ENCODE measurements around the gene PGGT1B.

Gene PGGT1B

DNA sequence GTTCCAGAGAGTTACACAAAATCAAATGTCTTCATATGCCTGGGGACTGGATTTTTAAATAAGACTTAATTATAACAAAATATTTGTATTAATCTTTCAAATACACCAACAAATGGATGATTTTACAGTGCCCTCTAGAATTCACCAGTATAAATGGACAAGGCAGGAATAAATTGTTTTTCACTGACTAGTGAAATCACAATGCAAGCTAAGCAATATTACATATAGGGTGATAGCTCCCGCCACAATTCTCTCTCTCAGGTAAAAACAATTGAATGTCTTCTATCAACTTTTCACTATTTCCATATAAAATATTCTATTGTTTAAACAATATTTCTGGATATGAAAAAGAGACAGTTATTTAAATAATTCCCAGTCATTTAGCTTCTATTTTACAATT lies 41.8 kb upstream of the PGGT1B start:
- Histone ChIP-seq H2AFZ (ENCODE audit: insufficient read depth, low read length, poor library complexity) (no peak overlapping the region), H3K4me1 (ENCODE audit: control insufficient read depth in 1 of 2, insufficient read depth in 2 of 2, low read length in 2 of 2) (no peaks in the 10 kb centered on the region), H3K18ac (ENCODE audit: low read length) (no peak overlapping the region), H3K27me3 (ENCODE audit: insufficient read depth, low read length) (no peaks in the 10 kb centered on the region), H3K23ac (ENCODE audit: low read length) (no peak overlapping the region), H3K14ac (ENCODE audit: low read length) (no peak overlapping the region), H4K8ac (ENCODE audit: low read depth, low read length) (no peak overlapping the region), H3K4me2 (ENCODE audit: low read length) (no peak overlapping the region), H3K9me3 (ENCODE audit: insufficient read depth, low read depth, low read length) (no peaks in the 10 kb centered on the region), H3K9ac (ENCODE audit: low read length) (no peak overlapping the region), H3K4me3 (ENCODE audit: low read depth, low read length) (no peak overlapping the region), H2BK12ac (ENCODE audit: low read length) (no peak overlapping the region), H3K27ac (ENCODE audit: low read depth, low read length) (no peak overlapping the region), H2BK120ac (ENCODE audit: insufficient read depth, low read length, poor library complexity) (no peak overlapping the region), H3K36me3 (ENCODE audit: control insufficient read depth in 1 of 2, insufficient read depth in 2 of 2, low read length in 2 of 2) (no peaks in the 10 kb centered on the region), H3K79me2 (ENCODE audit: control insufficient read depth, insufficient read depth, low read length, poor library complexity) (no peaks in the 10 kb centered on the region), H3K4ac (ENCODE audit: low read depth, low read length) (no peak overlapping the region), H2AK5ac (ENCODE audit: low read length) (no peak overlapping the region), H2BK5ac (ENCODE audit: low read depth, low read length, poor library complexity) (no peak overlapping the region), H4K91ac (ENCODE audit: low read depth, low read length) (no peak overlapping the region), H4K12ac (ENCODE audit: low read depth, low read length) (no peak overlapping the region), H3K79me1 (ENCODE audit: low read length) (no peaks in the 10 kb centered on the region)
- DNase-seq, result no peak
- no CpG with 5 or more reads among the region's 1 CpG for WGBS (ENCODE audit: extremely low coverage, insufficient coverage, insufficient read length)

DNA sequence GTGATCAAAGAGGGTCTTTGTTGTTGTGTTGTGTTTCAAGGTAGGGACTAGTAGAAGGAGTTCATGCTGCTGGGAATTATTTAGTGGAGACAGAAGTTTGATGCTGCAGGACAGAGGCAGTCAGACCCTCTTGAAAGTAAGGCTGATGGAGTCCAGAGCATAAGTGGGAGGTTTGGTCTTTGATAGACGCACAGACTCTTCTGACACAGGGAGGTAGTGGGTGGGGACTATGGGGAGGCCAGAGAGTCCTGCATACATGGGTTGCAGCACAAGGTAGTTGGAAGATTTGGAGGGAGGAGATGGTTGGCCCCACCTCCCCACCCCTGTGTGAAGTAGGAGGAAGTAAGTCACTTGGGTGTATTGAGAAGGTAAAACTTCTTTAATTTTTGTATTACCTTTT lies 36.1 kb upstream of the PGGT1B start:
- Histone ChIP-seq H3K4me2 (ENCODE audit: low read length) (no peak overlapping the region), H2BK12ac (ENCODE audit: low read length) (no peak overlapping the region), H3K4me3 (ENCODE audit: low read depth, low read length) (no peak overlapping the region), H3K4ac (ENCODE audit: low read depth, low read length) (no peak overlapping the region), H3K9me3 (ENCODE audit: insufficient read depth, low read depth, low read length) (no peaks in the 10 kb centered on the region), H3K36me3 (ENCODE audit: control insufficient read depth in 1 of 2, insufficient read depth in 2 of 2, low read length in 2 of 2) (no peaks in the 10 kb centered on the region), H3K27ac (ENCODE audit: low read depth, low read length) (no peak overlapping the region), H3K9ac (ENCODE audit: low read length) (no peak overlapping the region), H2BK5ac (ENCODE audit: low read depth, low read length, poor library complexity) (no peak overlapping the region), H3K23ac (ENCODE audit: low read length) (peak overlapping the region; percentile 86), H4K12ac (ENCODE audit: low read depth, low read length) (no peak overlapping the region), H2AFZ (ENCODE audit: insufficient read depth, low read length, poor library complexity) (no peak overlapping the region), H2AK5ac (ENCODE audit: low read length) (no peak overlapping the region), H3K79me1 (ENCODE audit: low read length) (no peaks in the 10 kb centered on the region), H4K8ac (ENCODE audit: low read depth, low read length) (no peak overlapping the region), H3K18ac (ENCODE audit: low read length) (no peak overlapping the region), H4K91ac (ENCODE audit: low read depth, low read length) (no peak overlapping the region), H3K14ac (ENCODE audit: low read length) (no peak overlapping the region), H3K27me3 (ENCODE audit: insufficient read depth, low read length) (no peaks in the 10 kb centered on the region), H2BK120ac (ENCODE audit: insufficient read depth, low read length, poor library complexity) (no peak overlapping the region), H3K4me1 (ENCODE audit: control insufficient read depth in 1 of 2, insufficient read depth in 2 of 2, low read length in 2 of 2) (peaks cover 4% of the 10 kb centered on the region in 2 experiments), H3K79me2 (ENCODE audit: control insufficient read depth, insufficient read depth, low read length, poor library complexity) (no peaks in the 10 kb centered on the region)
- DNase-seq, result no peak
- WGBS (ENCODE audit: extremely low coverage, insufficient coverage, insufficient read length), result no CpG with 5 or more reads among the region's 1 CpG

DNA sequence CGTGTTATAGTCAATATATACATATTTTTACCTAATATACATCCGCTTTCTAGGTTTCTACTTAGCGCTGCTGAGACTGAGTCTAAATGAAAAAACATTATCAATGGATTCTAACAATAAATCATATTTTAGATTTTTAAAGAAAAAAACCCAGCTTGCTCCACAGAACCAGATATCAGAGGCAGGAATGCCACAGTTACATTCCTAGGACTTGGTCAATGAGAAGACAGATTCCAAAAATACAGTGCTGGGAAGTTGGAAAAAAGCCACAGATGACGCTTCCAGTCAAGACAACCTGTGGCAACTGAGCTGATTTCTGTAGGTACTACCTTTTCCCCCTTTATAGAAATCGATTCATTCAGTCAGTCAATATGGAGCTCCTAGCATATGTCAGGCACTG lies 34.4 kb upstream of the PGGT1B start:
- no peak overlapping the region for H3K18ac ChIP-seq (ENCODE audit: low read length)
- no peak overlapping the region for H2BK5ac ChIP-seq (ENCODE audit: low read depth, low read length, poor library complexity)
- no peak overlapping the region for H3K4ac ChIP-seq (ENCODE audit: low read depth, low read length)
- no peak overlapping the region for H3K4me3 ChIP-seq (ENCODE audit: low read depth, low read length)
- H3K27me3 ChIP-seq (ENCODE audit: insufficient read depth, low read length), result no peaks in the 10 kb centered on the region
- H2BK120ac ChIP-seq (ENCODE audit: insufficient read depth, low read length, poor library complexity), result no peak overlapping the region
- H2AFZ ChIP-seq (ENCODE audit: insufficient read depth, low read length, poor library complexity), result no peak overlapping the region
- no peak overlapping the region for H3K9ac ChIP-seq (ENCODE audit: low read length)
- no peak overlapping the region for H3K23ac ChIP-seq (ENCODE audit: low read length)
- peaks cover 4% of the 10 kb centered on the region in 2 experiments for H3K4me1 ChIP-seq (ENCODE audit: control insufficient read depth in 1 of 2, insufficient read depth in 2 of 2, low read length in 2 of 2)
- H4K91ac ChIP-seq (ENCODE audit: low read depth, low read length), result no peak overlapping the region
- H3K27ac ChIP-seq (ENCODE audit: low read depth, low read length), result no peak overlapping the region
- H3K36me3 ChIP-seq (ENCODE audit: control insufficient read depth in 1 of 2, insufficient read depth in 2 of 2, low read length in 2 of 2), result no peaks in the 10 kb centered on the region
- H3K9me3 ChIP-seq (ENCODE audit: insufficient read depth, low read depth, low read length), result no peaks in the 10 kb centered on the region
- no peak overlapping the region for H2BK12ac ChIP-seq (ENCODE audit: low read length)
- H3K79me2 ChIP-seq (ENCODE audit: control insufficient read depth, insufficient read depth, low read length, poor library complexity), result no peaks in the 10 kb centered on the region
- H3K14ac ChIP-seq (ENCODE audit: low read length), result no peak overlapping the region
- H3K4me2 ChIP-seq (ENCODE audit: low read length), result no peak overlapping the region
- H4K8ac ChIP-seq (ENCODE audit: low read depth, low read length), result no peak overlapping the region
- no CpG with 5 or more reads among the region's 5 CpGs for WGBS (ENCODE audit: extremely low coverage, insufficient coverage, insufficient read length)
- DNase-seq, result peak; percentile 13 to 76
- no peaks in the 10 kb centered on the region for H3K79me1 ChIP-seq (ENCODE audit: low read length)
- H2AK5ac ChIP-seq (ENCODE audit: low read length), result no peak overlapping the region
- H4K12ac ChIP-seq (ENCODE audit: low read depth, low read length), result no peak overlapping the region

DNA sequence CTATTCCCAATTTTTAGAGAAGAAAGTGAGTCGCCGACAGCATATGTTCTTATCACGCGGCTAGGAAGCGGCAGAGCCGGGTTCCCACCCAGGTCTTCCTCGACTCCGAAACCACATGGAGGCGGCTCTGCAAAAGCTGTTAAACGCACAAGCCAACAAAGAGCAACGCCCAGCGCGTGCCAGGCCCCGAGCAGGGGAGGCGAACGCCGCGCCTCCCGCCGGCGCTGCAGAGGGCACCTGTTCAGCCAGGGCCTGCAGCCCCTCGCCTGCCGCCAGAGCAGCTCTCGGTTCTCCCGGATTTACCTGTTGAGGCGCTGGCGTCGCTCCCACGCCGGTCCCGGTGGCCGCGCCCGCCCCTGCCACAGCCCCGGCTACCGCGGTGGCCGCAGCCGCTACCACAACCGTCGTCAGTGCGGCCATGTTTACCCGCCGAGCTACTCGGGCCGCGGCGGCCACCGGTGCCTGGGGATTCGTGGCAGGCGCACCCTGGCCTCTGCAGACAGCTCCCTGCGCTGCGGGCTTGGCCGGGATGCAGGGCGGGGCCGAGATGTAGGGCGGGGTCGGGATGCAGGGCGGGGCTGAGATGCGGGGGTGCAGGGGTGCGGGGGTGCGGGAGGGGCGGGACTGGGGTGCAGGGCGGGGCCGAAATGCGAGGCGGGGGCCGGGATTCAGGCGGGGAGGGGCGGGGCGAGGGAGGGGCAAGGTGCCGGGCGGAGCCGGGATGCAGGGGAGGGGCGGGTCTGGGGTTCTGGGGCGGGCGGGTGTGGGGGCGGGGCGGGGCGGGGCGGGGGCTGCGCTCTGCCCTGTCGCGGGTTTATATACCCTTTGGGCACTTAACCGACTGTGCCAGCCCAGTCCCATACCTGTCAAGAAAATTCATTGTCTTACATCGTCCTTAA lies 33.7 kb upstream of the PGGT1B start, which contains the start of gene CCDC112:
CCDC112 (minus strand) TSS at position 531 of the 899 bp plus-strand sequence; CDS start at position 420, 111 bp downstream.
- Histone ChIP-seq H3K36me3 (ENCODE audit: control insufficient read depth in 1 of 2, insufficient read depth in 2 of 2, low read length in 2 of 2) (no peaks in the 10 kb centered on the region), H3K14ac (ENCODE audit: low read length) (peak within 1 kb of the TSS; percentile 23), H3K18ac (ENCODE audit: low read length) (no peak within 1 kb of the TSS), H3K4me3 (ENCODE audit: low read depth, low read length) (peak within 1 kb of the TSS; percentile 88), H3K4me1 (ENCODE audit: control insufficient read depth in 1 of 2, insufficient read depth in 2 of 2, low read length in 2 of 2) (peaks cover 4% of the 10 kb centered on the region in 2 experiments), H2AFZ (ENCODE audit: insufficient read depth, low read length, poor library complexity) (peak within 1 kb of the TSS; percentile 48), H2BK12ac (ENCODE audit: low read length) (no peak within 1 kb of the TSS), H3K4ac (ENCODE audit: low read depth, low read length) (no peak within 1 kb of the TSS), H3K9ac (ENCODE audit: low read length) (peak within 1 kb of the TSS; percentile 11), H2AK5ac (ENCODE audit: low read length) (no peak within 1 kb of the TSS), H3K27ac (ENCODE audit: low read depth, low read length) (no peak within 1 kb of the TSS), H3K9me3 (ENCODE audit: insufficient read depth, low read depth, low read length) (no peaks in the 10 kb centered on the region), H2BK5ac (ENCODE audit: low read depth, low read length, poor library complexity) (no peak within 1 kb of the TSS), H4K91ac (ENCODE audit: low read depth, low read length) (no peak within 1 kb of the TSS), H4K12ac (ENCODE audit: low read depth, low read length) (peak within 1 kb of the TSS; percentile 16), H4K8ac (ENCODE audit: low read depth, low read length) (peak within 1 kb of the TSS; percentile 40), H2BK120ac (ENCODE audit: insufficient read depth, low read length, poor library complexity) (no peak within 1 kb of the TSS), H3K27me3 (ENCODE audit: insufficient read depth, low read length) (no peaks in the 10 kb centered on the region), H3K4me2 (ENCODE audit: low read length) (peak within 1 kb of the TSS; percentile 99), H3K79me1 (ENCODE audit: low read length) (no peaks in the 10 kb centered on the region), H3K79me2 (ENCODE audit: control insufficient read depth, insufficient read depth, low read length, poor library complexity) (no peaks in the 10 kb centered on the region), H3K23ac (ENCODE audit: low read length) (no peak within 1 kb of the TSS)
- no CpG with 5 or more reads among the region's 86 CpGs for WGBS (ENCODE audit: extremely low coverage, insufficient coverage, insufficient read length)
- peak; percentile 44 to 69 for DNase-seq

Measured in trophoblast cell (in vitro differentiated cells and primary cell).